ENCODE measurements around the gene TMEM114.
A peak's percentile ranks its signal among the peaks of the same experiment; 100 is the strongest.

Gene TMEM114

GRCh38 chr16:8589900-8590688 is at the start of gene TMEM114:
Gene TMEM114, minus strand, starts transcription at chr16:8590511. Its CDS starts 673 bp downstream, at chr16:8589838.
- DNase-seq: no peak

- DNase-seq: no peak
Measured at GRCh38 chr16:8639694-8640093, 49.4 kb upstream of the TMEM114 start.

GRCh38 chr16:8634991-8635736 is 44.9 kb upstream of the TMEM114 start:
- DNase-seq: no peak

- DNase-seq: no peak
Measured at GRCh38 chr16:8632675-8633182, 42.4 kb upstream of the TMEM114 start.

GRCh38 chr16:8631818-8632465 is 41.6 kb upstream of the TMEM114 start:
- DNase-seq: no peak

- no peak for DNase-seq
Measured at GRCh38 chr16:8631373-8631772, 41.1 kb upstream of the TMEM114 start.

- no peak for DNase-seq
Measured at GRCh38 chr16:8630255-8630953, 40.1 kb upstream of the TMEM114 start.

GRCh38 chr16:8628981-8629725 is 38.8 kb upstream of the TMEM114 start:
- no peak for DNase-seq

GRCh38 chr16:8627456-8627855 is 37.1 kb upstream of the TMEM114 start:
- no peak for DNase-seq

- DNase-seq: no peak
Measured at GRCh38 chr16:8626946-8627345, 36.6 kb upstream of the TMEM114 start.

GRCh38 chr16:8625491-8626087 is 35.3 kb upstream of the TMEM114 start:
- DNase-seq: no peak

GRCh38 chr16:8623634-8624033 is 33.3 kb upstream of the TMEM114 start:
- DNase-seq: no peak

- DNase-seq: no peak
Measured at GRCh38 chr16:8622315-8622656, 32.0 kb upstream of the TMEM114 start.

GRCh38 chr16:8621572-8622314 is 31.4 kb upstream of the TMEM114 start, which contains the start of gene METTL22:
Gene METTL22, plus strand, starts transcription at chr16:8621698. Its CDS starts 3,968 bp downstream, at chr16:8625666.
- peak in 1 of 2 experiments; percentile 46 for DNase-seq

- no peak for DNase-seq
Measured at GRCh38 chr16:8621222-8621571, 30.9 kb upstream of the TMEM114 start.

GRCh38 chr16:8620535-8620934 is 30.2 kb upstream of the TMEM114 start:
- no peak for DNase-seq

- no peak for DNase-seq
Measured at GRCh38 chr16:8619671-8620370, 29.5 kb upstream of the TMEM114 start.

- no peak for DNase-seq
Measured at GRCh38 chr16:8614435-8615029, 24.2 kb upstream of the TMEM114 start.

- DNase-seq: no peak
Measured at GRCh38 chr16:8611886-8612600, 21.7 kb upstream of the TMEM114 start.
